Ascending aorta (tissue), 2 donors: ENCODE measurements around the gene DHRS3. TPM values are rescaled to one million over a fixed set of nuclear protein-coding genes. Genes with fewer than 3 reads are reported as not detected.

Experiments used
- DNase-seq, 2 donors: peaks; one replicate each; pipeline ENCODE4 v3.0.0-alpha.2; 2019; ENCODE audit warnings: low spot score in 2 of 2
- H3K27ac ChIP-seq, 2 donors: fragments of 200-600 bp; sonication (generic); one replicate each; pipeline ENCODE4 v1.5.1; 2016 to 2017; ENCODE audit warnings: mild to moderate bottlenecking in 1 of 2
- H3K27me3 ChIP-seq: fragments of 200-600 bp; sonication (generic); one replicate; pipeline ENCODE4 v1.5.1; 2017
- H3K36me3 ChIP-seq, 2 donors: fragments of 200-600 bp; sonication (generic); one replicate each; pipeline ENCODE4 v1.5.1; 2016
- H3K4me1 ChIP-seq, 2 donors: fragments of 200-600 bp; sonication (generic); one replicate each; pipeline ENCODE4 v1.5.1; 2016 to 2017; ENCODE audit warnings: mild to moderate bottlenecking in 1 of 2
- H3K4me3 ChIP-seq, 2 donors: fragments of 200-600 bp; sonication (generic); one replicate each; pipeline ENCODE4 v1.5.1; 2016 to 2017; ENCODE audit warnings: mild to moderate bottlenecking in 1 of 2
- H3K9me3 ChIP-seq, 2 donors: fragments of 200-600 bp; sonication (generic); one replicate each; pipeline ENCODE4 v1.5.1; 2016
- CTCF ChIP-seq, 3 experiments: fragments of 200-600 bp in 2 of 3; fragments of 450-650 bp in 1 of 3; sonication (generic) in 2 of 3; IDR thresholded peaks; one replicate each; pipeline ENCODE4 v1.5.1; 2016 to 2019; ENCODE audit warnings: antibody characterized with exemption in 3 of 3, mild to moderate bottlenecking in 1 of 3, moderate library complexity in 1 of 3
- intact Hi-C: fragments of 100-400 bp; cut with DNase I; formaldehyde crosslinking; loops from one replicate; pipeline ENCODE4 v1.15.1; 2023
- total RNA-seq: library from RNA; depleted of rRNA; stranded (reverse); fragments of >200 nt; gene quantifications from one replicate; pipeline ENCODE4 v1.1.0, GENCODE V29; 2016

DHRS3 gene
- total RNA-seq, 1 donor from 2014 or later: 39.4 TPM

- no peaks in the 10 kb centered on the region for H3K9me3 ChIP-seq
- peaks cover 26 to 34% of the 10 kb centered on the region in 2 donors for H3K36me3 ChIP-seq
- DNase-seq: no peak
- intact Hi-C loops: no loop called here
- H3K4me3 ChIP-seq: no peak overlapping the region
- no peaks in the 10 kb centered on the region for H3K27me3 ChIP-seq
- no peak for TF ChIP-seq CTCF (IDR thresholded peaks at IDR 0.05)
- peaks cover 3 to 15% of the 10 kb centered on the region in 2 donors for H3K4me1 ChIP-seq
- no peak overlapping the region for H3K27ac ChIP-seq
Measured at GRCh38 chr1:12583484-12583883, 34.5 kb downstream of the DHRS3 start.

- Histone ChIP-seq H3K4me3 (no peak overlapping the region), H3K36me3 (peaks cover 34 to 40% of the 10 kb centered on the region in 2 donors), H3K27ac (no peak overlapping the region), H3K9me3 (no peaks in the 10 kb centered on the region), H3K4me1 (peaks cover 3 to 15% of the 10 kb centered on the region in 2 donors), H3K27me3 (no peaks in the 10 kb centered on the region)
- no peak for TF ChIP-seq CTCF (IDR thresholded peaks at IDR 0.05)
- intact Hi-C loops: no loop called here
- no peak for DNase-seq
Measured at GRCh38 chr1:12582649-12583048, 35.4 kb downstream of the DHRS3 start.

- intact Hi-C loops: no loop called here
- Histone ChIP-seq H3K4me3 (no peak overlapping the region), H3K9me3 (no peaks in the 10 kb centered on the region), H3K4me1 (peaks cover 3 to 15% of the 10 kb centered on the region in 2 donors), H3K36me3 (peaks cover 49 to 54% of the 10 kb centered on the region in 2 donors), H3K27ac (peak overlapping the region; percentile 59 to 77), H3K27me3 (no peaks in the 10 kb centered on the region)
- no peak for DNase-seq
- no peak for TF ChIP-seq CTCF (IDR thresholded peaks at IDR 0.05)
Measured at GRCh38 chr1:12581179-12581578, 36.8 kb downstream of the DHRS3 start.

- no peak overlapping the region for H3K4me3 ChIP-seq
- peaks cover 3 to 15% of the 10 kb centered on the region in 2 donors for H3K4me1 ChIP-seq
- no peaks in the 10 kb centered on the region for H3K9me3 ChIP-seq
- TF ChIP-seq CTCF (IDR thresholded peaks at IDR 0.05): no peak
- intact Hi-C loops: no loop called here
- DNase-seq: no peak
- H3K27me3 ChIP-seq: no peaks in the 10 kb centered on the region
- peaks cover 53 to 63% of the 10 kb centered on the region in 2 donors for H3K36me3 ChIP-seq
- peak overlapping the region; percentile 59 to 77 for H3K27ac ChIP-seq
Measured at GRCh38 chr1:12580054-12580887, 37.7 kb downstream of the DHRS3 start.

GRCh38 chr1:12578860-12579422, 39.1 kb downstream of the DHRS3 start:
- peaks cover 3 to 15% of the 10 kb centered on the region in 2 donors for H3K4me1 ChIP-seq
- no peaks in the 10 kb centered on the region for H3K27me3 ChIP-seq
- H3K9me3 ChIP-seq: no peaks in the 10 kb centered on the region
- intact Hi-C loops: no loop called here
- no peak for DNase-seq
- H3K36me3 ChIP-seq: peaks cover 60 to 70% of the 10 kb centered on the region in 2 donors
- H3K4me3 ChIP-seq: no peak overlapping the region
- H3K27ac ChIP-seq: peak overlapping the region in 1 of 2 donors; percentile 77
- no peak for TF ChIP-seq CTCF (IDR thresholded peaks at IDR 0.05)
